CD4-positive, alpha-beta T cell treated with Interleukin-12 subunit alpha and Interleukin-12 subunit beta, for 1 hour (primary cell): ENCODE measurements around the gene CPA5.
A peak's percentile ranks its signal among the peaks of the same experiment; 100 is the strongest.

Source experiments
- DNase-seq: peaks from one replicate; pipeline ENCODE4 v3.0.0-alpha.2; 2020

Gene CPA5

DNA sequence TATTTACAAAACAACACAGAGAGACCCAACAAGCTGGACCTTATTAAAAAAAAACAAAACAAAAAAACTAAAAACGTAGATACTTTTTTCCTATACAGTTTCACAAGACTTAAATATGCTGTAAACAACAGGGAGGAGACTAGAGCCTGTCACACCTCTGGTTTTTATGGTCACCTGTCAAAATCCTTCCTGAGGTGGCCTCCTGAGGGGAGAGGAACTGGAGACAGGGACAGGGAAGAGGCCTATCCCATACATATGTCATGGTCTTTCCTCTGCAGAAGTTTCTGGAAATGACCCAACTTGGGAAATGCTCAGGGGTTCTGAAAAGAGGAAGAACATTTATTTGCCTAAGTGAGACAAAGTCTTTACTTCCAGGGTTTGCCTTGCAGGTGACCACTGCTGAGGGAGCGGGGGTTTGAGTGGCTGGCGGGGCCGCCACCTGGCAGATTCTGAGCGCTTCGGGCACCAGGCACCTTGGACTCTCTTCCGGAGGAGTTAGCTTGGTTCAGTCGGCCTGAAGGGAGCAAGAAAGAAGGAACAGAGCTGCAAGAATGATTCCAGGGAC is 54.0 kb downstream of the CPA5 start:
- no peak for DNase-seq

DNA sequence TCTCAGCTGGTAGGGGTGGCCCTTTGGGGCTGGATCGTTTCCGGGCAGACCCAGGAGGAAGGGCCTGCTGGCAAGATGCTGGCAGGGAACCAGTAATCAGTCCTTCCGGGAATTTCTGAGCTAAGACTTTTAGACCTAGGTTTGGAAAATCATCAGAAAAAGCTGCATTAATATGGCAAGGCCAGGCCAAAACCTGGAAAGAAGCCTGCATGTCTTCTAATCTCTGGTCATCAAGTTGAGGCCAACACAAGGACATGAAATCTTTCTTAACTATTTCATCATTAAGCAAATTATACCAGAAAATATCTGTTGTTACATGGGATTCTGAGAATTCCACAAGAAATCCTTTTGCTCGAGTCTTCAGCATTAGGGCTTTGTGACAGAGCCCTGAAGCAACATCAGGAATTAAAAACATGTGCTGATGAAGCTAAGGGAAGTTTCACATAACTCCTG is 55.5 kb downstream of the CPA5 start:
- no peak for DNase-seq

DNA sequence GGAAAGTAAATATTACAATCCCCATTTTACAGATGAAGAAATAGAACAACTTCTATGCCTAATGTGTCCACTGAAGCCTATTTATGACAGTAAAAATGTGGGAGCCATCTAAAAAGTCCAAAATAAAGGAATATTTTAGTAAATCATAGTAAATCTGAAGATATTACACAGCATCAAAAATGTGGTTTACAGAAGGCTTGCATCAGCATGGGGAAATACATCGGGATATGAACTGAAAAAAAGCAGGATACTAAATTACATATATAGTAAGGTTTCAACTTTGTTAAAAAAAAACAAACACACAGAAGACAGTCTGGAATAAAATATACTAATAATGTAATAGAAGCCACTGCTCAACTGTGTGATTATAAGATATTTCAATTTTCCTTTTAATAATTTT is 56.5 kb downstream of the CPA5 start:
- no peak for DNase-seq

DNA sequence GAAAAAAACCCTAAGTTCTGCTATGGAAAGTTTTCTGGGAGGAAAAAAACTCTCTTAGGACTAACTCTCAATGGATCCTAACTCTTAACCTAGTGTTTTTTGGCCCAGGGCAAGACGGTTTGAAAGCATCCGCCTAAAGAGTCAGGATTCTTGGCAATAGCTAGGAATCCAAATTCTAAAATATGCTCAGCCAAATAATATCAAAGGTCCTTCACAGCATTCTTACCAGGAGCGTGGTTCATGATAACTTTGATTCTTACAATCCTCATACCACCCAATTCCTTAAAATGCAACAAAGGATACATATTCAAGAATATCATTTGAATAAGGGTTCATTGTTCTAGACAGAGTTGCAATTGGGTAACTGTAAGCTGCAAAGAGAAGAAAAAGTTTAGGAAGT is 57.0 kb downstream of the CPA5 start:
- no peak for DNase-seq

DNA sequence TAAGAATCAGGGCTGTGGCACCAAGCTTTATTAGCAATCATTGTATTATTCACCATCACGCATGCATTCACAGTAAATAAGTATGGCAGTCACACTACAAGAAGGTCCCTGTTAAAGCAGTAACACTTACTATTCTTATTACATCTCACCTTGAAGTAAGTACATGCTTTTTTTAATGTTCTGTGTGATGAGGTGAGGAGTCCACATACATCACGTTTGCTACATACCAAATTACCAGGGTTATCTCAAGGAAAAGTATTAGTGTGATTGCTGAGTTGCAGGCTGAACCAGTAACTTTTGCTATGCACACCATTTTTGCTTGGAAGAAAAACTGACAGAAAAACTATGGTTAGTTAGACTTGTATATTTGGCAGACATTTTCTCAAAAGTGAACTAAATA is 60.4 kb downstream of the CPA5 start:
- no peak for DNase-seq

DNA sequence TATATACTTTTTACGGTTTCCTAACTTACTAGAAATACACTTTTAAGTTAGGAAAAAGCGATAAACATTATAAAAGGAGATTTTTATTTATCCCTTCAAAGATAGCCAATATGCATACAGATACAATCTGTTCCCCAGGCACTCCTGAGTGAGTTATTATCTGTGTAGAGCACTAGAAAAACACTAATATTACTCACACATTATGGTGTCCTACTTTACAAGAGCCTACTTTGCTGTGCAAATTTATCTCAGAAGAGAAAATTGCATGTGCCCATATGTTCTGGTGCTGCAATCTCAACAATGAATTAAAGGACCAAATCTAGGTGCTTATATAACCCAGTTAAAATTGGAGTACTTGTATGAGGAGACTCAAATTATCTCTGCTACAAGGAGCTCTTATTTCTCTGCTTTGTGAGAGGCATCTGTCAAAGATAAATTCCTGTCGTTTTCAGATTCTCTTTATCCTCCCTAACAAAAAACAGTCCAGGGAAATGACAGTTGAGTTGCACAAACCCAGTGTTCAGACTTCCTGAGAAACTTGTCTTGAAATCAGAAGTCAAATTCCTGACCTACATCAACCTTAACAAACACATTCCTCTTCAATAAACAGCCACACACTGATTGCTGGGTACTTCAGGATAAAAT is 64.6 kb downstream of the CPA5 start:
- no peak for DNase-seq

DNA sequence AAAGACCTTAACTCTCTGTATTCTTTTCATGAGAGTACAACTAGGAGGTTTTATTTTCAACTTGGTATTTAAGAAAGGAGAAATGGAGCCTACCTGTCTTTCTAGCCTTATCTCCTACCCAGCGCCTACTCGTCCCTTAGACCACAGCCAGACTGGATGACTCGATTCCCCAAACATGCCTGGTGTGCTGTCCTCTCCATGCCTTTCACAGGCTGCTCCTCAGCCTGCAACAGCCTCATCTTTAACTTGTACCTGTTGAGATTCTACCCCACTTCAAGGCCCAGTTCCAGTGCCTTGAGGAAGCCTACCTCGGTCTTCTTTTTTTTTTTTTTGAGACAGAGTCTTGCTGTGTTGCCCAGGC is 65.1 kb downstream of the CPA5 start:
- no peak for DNase-seq

DNA sequence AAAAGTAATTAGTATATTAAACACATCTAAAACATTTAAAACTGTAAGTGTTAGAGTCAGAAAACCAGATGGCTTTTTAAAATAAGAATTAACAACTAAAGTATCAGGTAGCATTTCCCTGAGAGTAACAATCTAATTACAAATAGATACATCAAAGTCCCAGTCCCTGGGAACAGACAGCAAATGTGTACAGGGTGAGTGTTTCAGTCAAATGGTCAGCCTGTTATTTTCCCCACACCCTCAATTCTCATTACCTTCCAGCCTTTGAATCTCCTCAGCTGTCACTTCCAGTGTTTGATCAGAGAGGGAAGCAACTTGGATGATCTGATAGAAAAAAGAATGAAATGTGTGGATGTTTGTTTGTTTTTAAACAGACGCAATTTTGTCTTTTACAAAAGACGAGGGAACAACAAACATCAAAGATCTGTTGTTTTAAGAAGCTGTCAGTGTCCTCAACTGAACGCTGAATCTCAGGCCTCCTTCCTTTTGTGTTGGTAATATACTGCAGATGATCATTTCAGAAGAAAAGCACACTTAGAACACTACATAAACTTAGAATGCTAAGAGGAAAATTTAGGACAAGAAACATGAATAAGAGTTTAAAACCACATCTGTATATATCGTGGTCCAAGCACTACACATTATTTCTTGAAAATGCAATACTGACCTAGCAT is 66.4 kb downstream of the CPA5 start:
- no peak for DNase-seq

DNA sequence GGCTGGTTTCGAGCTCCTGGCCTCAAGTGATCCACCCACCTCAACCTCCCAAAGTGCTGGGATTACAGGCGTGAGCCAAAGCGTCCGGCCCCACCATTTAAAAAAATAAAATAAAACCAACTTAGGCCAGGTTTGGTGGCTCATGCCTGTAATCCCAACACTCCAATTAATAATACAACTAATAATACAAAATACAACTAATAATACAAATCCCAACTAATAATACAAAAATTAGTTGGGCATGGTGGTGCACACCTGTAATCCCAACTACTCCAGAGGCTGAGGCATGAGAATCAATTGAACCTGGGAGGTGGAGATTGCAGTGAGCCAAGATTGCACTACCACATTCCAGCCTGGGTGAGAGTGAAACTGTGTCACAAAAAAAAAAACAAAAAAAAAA is 68.6 kb downstream of the CPA5 start:
- DNase-seq: no peak

DNA sequence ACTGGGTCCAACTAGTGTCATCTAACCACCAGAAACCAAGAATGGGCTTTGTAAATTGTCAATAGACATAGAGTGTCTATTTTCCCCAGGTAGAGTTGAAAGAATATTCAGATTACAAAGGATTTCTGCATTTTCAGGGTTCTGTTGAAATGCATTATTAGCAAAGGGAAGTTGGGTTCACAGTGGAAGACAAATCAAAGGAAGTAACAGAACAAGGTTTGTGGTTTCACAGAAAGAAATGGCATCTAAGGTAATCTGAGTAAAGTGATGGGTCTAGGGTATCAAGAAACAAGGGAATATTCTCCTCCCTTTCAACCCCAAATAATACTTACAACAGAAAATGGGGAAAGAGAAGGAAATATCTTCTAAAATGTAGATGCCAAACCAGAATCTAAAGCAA is 70.4 kb downstream of the CPA5 start:
- peak; percentile 8 for DNase-seq

DNA sequence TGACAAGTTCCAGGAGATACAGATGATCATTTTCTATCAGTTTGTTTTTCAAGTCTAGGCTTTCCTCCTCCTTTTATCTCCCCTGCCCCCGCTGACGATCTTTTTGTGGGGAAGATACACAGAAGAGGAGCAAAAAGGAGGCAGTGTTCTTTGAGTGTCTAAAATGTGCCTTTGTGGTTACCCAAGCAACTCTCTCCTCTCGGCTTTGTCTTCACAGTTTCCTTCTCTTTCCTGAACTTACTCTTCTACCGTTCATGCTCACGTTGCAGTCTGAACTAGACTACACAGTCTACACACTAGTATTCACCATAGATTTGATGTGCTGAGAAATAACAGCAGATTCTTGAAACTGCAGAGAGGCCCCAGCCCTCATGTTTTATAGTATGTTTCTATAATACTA is 72.6 kb downstream of the CPA5 start:
- no peak for DNase-seq

DNA sequence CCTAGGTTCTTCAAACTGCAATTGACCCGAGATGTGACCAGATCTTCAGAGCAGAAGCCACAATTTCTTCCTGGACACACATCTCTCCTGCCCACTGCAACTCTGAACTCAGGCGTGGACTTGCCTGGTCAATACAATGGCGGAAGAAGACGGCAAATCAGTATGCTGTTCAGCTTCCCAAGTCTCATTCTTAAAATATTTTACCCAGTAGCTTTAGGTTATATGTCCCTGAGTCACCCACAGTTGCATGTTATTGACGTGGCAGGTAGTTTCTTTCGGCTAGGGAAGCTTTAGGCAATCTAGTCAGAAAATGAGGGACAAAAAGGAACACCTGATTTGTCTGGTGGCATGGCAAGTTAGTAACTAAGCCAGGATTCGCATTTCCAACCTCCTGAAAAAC is 73.7 kb downstream of the CPA5 start:
- no peak for DNase-seq
